Activated CD4-positive, CD25-positive, alpha-beta regulatory T cell (primary cell): ENCODE measurements around the gene ESCO1.
"Not testable (repeated sequence)": the region's sequence is repeated elsewhere in the genome, so short reads cannot be mapped to it uniquely, and the experiment has no call there.

ENCODE experiments used
- DNase-seq, 4 experiments: peaks; one replicate each; lab custom pipeline; 2025; lab: John Stamatoyannopoulos, UW

ESCO1 gene

GRCh38 chr18:21600526-21601410, at the start of gene ESCO1:
ESCO1 (minus strand) TSS chr18:21600704; CDS start chr18:21574843, 25,861 bp downstream.
- peak; percentile 76 to 89 (median 85) for DNase-seq

- not testable (repeated sequence) for DNase-seq
Observed at GRCh38 chr18:21640375-21640774, 39.9 kb upstream of the ESCO1 start.

- no peak for DNase-seq
Observed at GRCh38 chr18:21638822-21639221, 38.3 kb upstream of the ESCO1 start.

- no peak for DNase-seq
Observed at GRCh38 chr18:21636769-21637168, 36.3 kb upstream of the ESCO1 start.

GRCh38 chr18:21634588-21635199, 34.2 kb upstream of the ESCO1 start:
- no peak for DNase-seq

- DNase-seq, result no peak
Observed at GRCh38 chr18:21632393-21632792, 31.9 kb upstream of the ESCO1 start.

- no peak for DNase-seq
Observed at GRCh38 chr18:21629089-21629832, 28.8 kb upstream of the ESCO1 start.

GRCh38 chr18:21621640-21622039, 21.1 kb upstream of the ESCO1 start:
- DNase-seq, result not testable (repeated sequence)

GRCh38 chr18:21612125-21613039, 11.9 kb upstream of the ESCO1 start, which contains the start of gene SNRPD1:
SNRPD1 (plus strand) TSS chr18:21612314; CDS start chr18:21612430, 116 bp downstream.
- peak; percentile 79 to 84 (median 81) for DNase-seq

- not testable (repeated sequence) for DNase-seq
Observed at GRCh38 chr18:21611401-21612124, 11.1 kb upstream of the ESCO1 start.

- no peak for DNase-seq
Observed at GRCh38 chr18:21605213-21605612, 4.7 kb upstream of the ESCO1 start.

- no peak for DNase-seq
Observed at GRCh38 chr18:21604671-21605070, 4.2 kb upstream of the ESCO1 start.

GRCh38 chr18:21602299-21602587, 1.7 kb upstream of the ESCO1 start:
- no peak for DNase-seq

GRCh38 chr18:21599585-21600525, 649 bp downstream of the ESCO1 start:
- DNase-seq, result peak in 3 of 4 experiments; percentile 16 to 60 (median 57)

- no peak for DNase-seq
Observed at GRCh38 chr18:21598726-21599584, 1.5 kb downstream of the ESCO1 start.

- no peak for DNase-seq
Observed at GRCh38 chr18:21597620-21598019, 2.9 kb downstream of the ESCO1 start.

- DNase-seq, result no peak
Observed at GRCh38 chr18:21593540-21594257, 6.8 kb downstream of the ESCO1 start.

- not testable (repeated sequence) for DNase-seq
Observed at GRCh38 chr18:21592361-21592760, 8.1 kb downstream of the ESCO1 start.
